Astrocyte (in vitro differentiated cells and primary cell): ENCODE data around the gene SMCO2. TPM values are rescaled to one million over a fixed set of nuclear protein-coding genes. Genes with fewer than 3 reads are reported as not detected.

Source experiments
- DNase-seq: peaks from one replicate; pipeline ENCODE4 v3.0.0-alpha.2; 2010; ENCODE audit warnings: low read depth
- FAIRE-seq: peaks from 2 replicates; lab custom pipeline; 2011; peaks lifted over from hg19 to GRCh38; lab: Jason Lieb, UNC
- H2AFZ ChIP-seq: 2 replicates; pipeline ENCODE4 v1.6.0; 2012; ENCODE audit warnings: low read depth, low read length, inconsistent platforms
- H3K27ac ChIP-seq: 2 replicates; pipeline ENCODE4 v1.5.1; 2011; ENCODE audit warnings: low read depth, low read length, inconsistent platforms
- H3K27me3 ChIP-seq: 2 replicates; pipeline ENCODE4 v1.6.0; 2011; ENCODE audit warnings: low read length, inconsistent platforms; ENCODE audit not compliant: insufficient read depth
- H3K36me3 ChIP-seq: 2 replicates; pipeline ENCODE4 v1.5.1; 2011; ENCODE audit warnings: low read length, inconsistent platforms; ENCODE audit not compliant: insufficient read depth
- H3K4me1 ChIP-seq: 2 replicates; pipeline ENCODE4 v1.5.1; 2011; ENCODE audit warnings: low read length, inconsistent platforms; ENCODE audit not compliant: insufficient read depth
- H3K4me2 ChIP-seq: 2 replicates; pipeline ENCODE4 v1.6.0; 2012; ENCODE audit warnings: low read length, inconsistent platforms
- H3K4me3 ChIP-seq: 2 replicates; pipeline ENCODE4 v1.5.1; 2011; ENCODE audit warnings: low read depth, mild to moderate bottlenecking, low read length, inconsistent platforms; ENCODE audit not compliant: insufficient read depth
- H3K79me2 ChIP-seq: 2 replicates; pipeline ENCODE4 v1.6.0; 2012; ENCODE audit warnings: mild to moderate bottlenecking, low read length, inconsistent platforms; ENCODE audit not compliant: insufficient read depth
- H3K9ac ChIP-seq: 2 replicates; pipeline ENCODE4 v1.6.0; 2012; ENCODE audit warnings: mild to moderate bottlenecking, low read length, inconsistent platforms
- H3K9me3 ChIP-seq: 2 replicates; pipeline ENCODE4 v1.5.1; 2012; ENCODE audit warnings: low read depth, mild to moderate bottlenecking, low read length, inconsistent platforms; ENCODE audit not compliant: insufficient read depth
- H4K20me1 ChIP-seq: 2 replicates; pipeline ENCODE4 v1.6.0; 2012; ENCODE audit warnings: low read length, inconsistent platforms; ENCODE audit not compliant: insufficient read depth
- H3K27ac Mint-ChIP-seq: one replicate; pipeline ENCODE4 v1.8.0; 2021; ENCODE audit warnings: mild to moderate bottlenecking, mixed read lengths; ENCODE audit not compliant: unreplicated experiment
- H3K27me3 Mint-ChIP-seq: one replicate; pipeline ENCODE4 v1.8.0; 2021; ENCODE audit warnings: low read depth, mixed read lengths; ENCODE audit not compliant: unreplicated experiment
- H3K36me3 Mint-ChIP-seq: one replicate; pipeline ENCODE4 v1.8.0; 2021; ENCODE audit warnings: low read depth, mixed read lengths; ENCODE audit not compliant: unreplicated experiment
- H3K4me1 Mint-ChIP-seq: one replicate; pipeline ENCODE4 v1.8.0; 2021; ENCODE audit warnings: low read depth, mixed read lengths; ENCODE audit not compliant: unreplicated experiment
- H3K4me3 Mint-ChIP-seq: one replicate; pipeline ENCODE4 v1.8.0; 2021; ENCODE audit warnings: mild to moderate bottlenecking, moderate library complexity, mixed read lengths; ENCODE audit not compliant: unreplicated experiment
- H3K9me3 Mint-ChIP-seq: one replicate; pipeline ENCODE4 v1.8.0; 2021; ENCODE audit warnings: mild to moderate bottlenecking, mixed read lengths; ENCODE audit not compliant: unreplicated experiment
- CTCF ChIP-seq: IDR thresholded peaks from 2 replicates; pipeline ENCODE4 v1.5.1; 2011; ENCODE audit warnings: low read depth, mild to moderate bottlenecking, inconsistent platforms, low read length, moderate library complexity; ENCODE audit not compliant: insufficient read depth
- EZH2 ChIP-seq: IDR thresholded peaks from 2 replicates; pipeline ENCODE4 v1.6.1; 2012; ENCODE audit warnings: mild to moderate bottlenecking, low read length, inconsistent platforms; ENCODE audit not compliant: insufficient read depth
- total RNA-seq: library from RNA; stranded (reverse); gene quantifications from 2 replicates; pipeline ENCODE4 v1.2.1, GENCODE V29; 2021

SMCO2 gene
- total RNA-seq, 1 donor from 2014 or later, result 0.32 TPM

- Histone ChIP-seq H3K36me3 (no peaks in the 10 kb centered on the region), H2AFZ (no peak overlapping the region)
- FAIRE-seq, result no peak
Measured at GRCh38 chr12:27400856-27401354, 45.6 kb upstream of the SMCO2 start.

DNA sequence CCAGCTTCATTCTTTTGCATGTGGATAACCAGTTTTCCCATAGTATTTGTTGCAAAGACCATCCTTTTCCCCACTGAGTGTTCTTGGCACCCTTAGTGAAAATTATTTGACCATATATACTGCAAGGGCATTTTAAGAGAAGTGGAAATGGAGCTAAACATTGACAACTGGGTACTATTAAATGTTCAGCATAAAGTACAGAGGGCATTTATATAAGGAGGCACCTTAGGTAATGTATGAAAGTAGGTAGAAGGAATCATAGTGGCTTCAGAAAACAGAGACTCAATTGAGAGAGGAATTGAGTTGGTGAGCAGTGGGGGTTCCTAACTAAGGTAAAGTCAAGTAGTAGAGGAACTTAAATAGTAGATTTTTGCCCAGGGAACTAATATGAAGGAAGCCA, 34.5 kb upstream of the SMCO2 start:
- DNase-seq, result no peak

More at GRCh38 chr12:27400856-27401354, 45.6 kb upstream of the SMCO2 start:
- H3K79me2 ChIP-seq, result no peaks in the 10 kb centered on the region
- H3K9me3 ChIP-seq, result peaks cover 2% of the 10 kb centered on the region
- no peak overlapping the region for H3K9ac ChIP-seq
- H3K27me3 Mint-ChIP-seq, result no peaks in the 10 kb centered on the region
- H3K27me3 ChIP-seq, result no peaks in the 10 kb centered on the region
- H3K4me3 ChIP-seq, result no peak overlapping the region
- no peak overlapping the region for H3K27ac Mint-ChIP-seq
- no peaks in the 10 kb centered on the region for H4K20me1 ChIP-seq
- no peak overlapping the region for H3K27ac ChIP-seq
- H3K9me3 Mint-ChIP-seq, result peaks cover 3% of the 10 kb centered on the region
- H3K4me1 ChIP-seq, result no peaks in the 10 kb centered on the region
- H3K4me2 ChIP-seq, result no peak overlapping the region
- no peak overlapping the region for H3K4me3 Mint-ChIP-seq
- H3K36me3 Mint-ChIP-seq, result peaks cover 9% of the 10 kb centered on the region
- no peak for DNase-seq
- peaks cover 5% of the 10 kb centered on the region for H3K4me1 Mint-ChIP-seq
- TF ChIP-seq EZH2 (no peak), CTCF (no peak)

More for the DNA sequence above, 34.5 kb upstream of the SMCO2 start:
- Histone ChIP-seq H3K79me2 (no peaks in the 10 kb centered on the region), H3K4me3 (no peak overlapping the region), H3K27ac (no peak overlapping the region), H3K4me1 (no peaks in the 10 kb centered on the region), H4K20me1 (no peaks in the 10 kb centered on the region), H3K4me2 (no peak overlapping the region), H3K9me3 (no peaks in the 10 kb centered on the region), H3K9ac (no peak overlapping the region), H3K36me3 (no peaks in the 10 kb centered on the region), H2AFZ (no peak overlapping the region), H3K27me3 (no peaks in the 10 kb centered on the region)
- Mint-ChIP-seq H3K4me3 (no peak overlapping the region), H3K9me3 (peaks cover 4% of the 10 kb centered on the region), H3K27me3 (peaks cover 2% of the 10 kb centered on the region), H3K4me1 (no peaks in the 10 kb centered on the region), H3K36me3 (peaks cover 4% of the 10 kb centered on the region), H3K27ac (no peak overlapping the region)
- TF ChIP-seq CTCF (no peak), EZH2 (no peak)
- FAIRE-seq, result no peak
